ENCODE data around the gene UNC13A.

DNA sequence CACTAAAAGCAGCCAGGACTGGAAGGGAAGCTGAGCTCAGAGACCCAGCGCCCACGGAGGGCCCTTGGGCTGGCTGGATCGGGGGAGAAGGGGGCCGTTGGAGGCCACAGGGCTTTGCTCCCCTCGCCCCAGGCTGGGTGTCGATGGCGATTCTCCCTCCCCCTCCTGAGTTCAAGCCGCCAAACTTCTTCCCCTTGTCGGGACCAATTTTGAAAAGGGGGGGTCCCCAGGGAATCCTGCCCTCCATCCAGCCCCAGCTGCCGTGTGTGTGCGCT lies 71.5 kb downstream of the UNC13A start:
- TF ChIP-seq ZNF891 (CRISPR knock-in tag; IDR thresholded peaks at IDR 0.05) = no peak
- TF ChIP-seq FOXK1 (CRISPR knock-in tag; IDR thresholded peaks at IDR 0.05; ENCODE audit: borderline replicate concordance, low read depth) = no peak
- no peak for TF ChIP-seq DNMT1 (CRISPR knock-in tag; IDR thresholded peaks at IDR 0.05)
- TF ChIP-seq, protein P1, sequence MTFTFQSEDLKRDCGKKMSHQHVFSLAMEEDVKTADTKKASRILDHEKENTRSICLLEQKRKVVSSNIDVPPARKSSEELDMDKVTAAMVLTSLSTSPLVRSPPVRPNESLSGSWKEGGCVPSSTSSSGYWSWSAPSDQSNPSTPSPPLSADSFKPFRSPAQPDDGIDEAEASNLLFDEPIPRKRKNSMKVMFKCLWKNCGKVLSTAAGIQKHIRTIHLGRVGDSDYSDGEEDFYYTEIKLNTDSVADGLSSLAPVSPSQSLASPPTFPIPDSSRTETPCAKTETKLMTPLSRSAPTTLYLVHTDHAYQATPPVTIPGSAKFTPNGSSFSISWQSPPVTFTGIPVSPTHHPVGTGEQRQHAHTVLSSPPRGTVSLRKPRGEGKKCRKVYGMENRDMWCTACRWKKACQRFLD (CRISPR knock-in tag; IDR thresholded peaks at IDR 0.05; ENCODE audit: borderline replicate concordance) = no peak
- no peak for TF ChIP-seq POLR2A (IDR thresholded peaks at IDR 0.05; ENCODE audit: insufficient read depth in 1 of 2, low read depth in 2 of 2, low read length in 2 of 2)
- TF ChIP-seq, protein P2, sequence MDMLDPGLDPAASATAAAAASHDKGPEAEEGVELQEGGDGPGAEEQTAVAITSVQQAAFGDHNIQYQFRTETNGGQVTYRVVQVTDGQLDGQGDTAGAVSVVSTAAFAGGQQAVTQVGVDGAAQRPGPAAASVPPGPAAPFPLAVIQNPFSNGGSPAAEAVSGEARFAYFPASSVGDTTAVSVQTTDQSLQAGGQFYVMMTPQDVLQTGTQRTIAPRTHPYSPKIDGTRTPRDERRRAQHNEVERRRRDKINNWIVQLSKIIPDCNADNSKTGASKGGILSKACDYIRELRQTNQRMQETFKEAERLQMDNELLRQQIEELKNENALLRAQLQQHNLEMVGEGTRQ (IDR thresholded peaks at IDR 0.05; ENCODE audit: low read depth, low read length) = no peak
- TF ChIP-seq, protein P2 (CRISPR knock-in tag; IDR thresholded peaks at IDR 0.05; ENCODE audit: borderline replicate concordance) = no peak
- TF ChIP-seq, protein P3, sequence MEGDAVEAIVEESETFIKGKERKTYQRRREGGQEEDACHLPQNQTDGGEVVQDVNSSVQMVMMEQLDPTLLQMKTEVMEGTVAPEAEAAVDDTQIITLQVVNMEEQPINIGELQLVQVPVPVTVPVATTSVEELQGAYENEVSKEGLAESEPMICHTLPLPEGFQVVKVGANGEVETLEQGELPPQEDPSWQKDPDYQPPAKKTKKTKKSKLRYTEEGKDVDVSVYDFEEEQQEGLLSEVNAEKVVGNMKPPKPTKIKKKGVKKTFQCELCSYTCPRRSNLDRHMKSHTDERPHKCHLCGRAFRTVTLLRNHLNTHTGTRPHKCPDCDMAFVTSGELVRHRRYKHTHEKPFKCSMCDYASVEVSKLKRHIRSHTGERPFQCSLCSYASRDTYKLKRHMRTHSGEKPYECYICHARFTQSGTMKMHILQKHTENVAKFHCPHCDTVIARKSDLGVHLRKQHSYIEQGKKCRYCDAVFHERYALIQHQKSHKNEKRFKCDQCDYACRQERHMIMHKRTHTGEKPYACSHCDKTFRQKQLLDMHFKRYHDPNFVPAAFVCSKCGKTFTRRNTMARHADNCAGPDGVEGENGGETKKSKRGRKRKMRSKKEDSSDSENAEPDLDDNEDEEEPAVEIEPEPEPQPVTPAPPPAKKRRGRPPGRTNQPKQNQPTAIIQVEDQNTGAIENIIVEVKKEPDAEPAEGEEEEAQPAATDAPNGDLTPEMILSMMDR (CRISPR knock-in tag; IDR thresholded peaks at IDR 0.05) = no peak
- no peak for TF ChIP-seq RAD21 (CRISPR knock-in tag; IDR thresholded peaks at IDR 0.05)
- TF ChIP-seq ZNF746 (CRISPR knock-in tag; IDR thresholded peaks at IDR 0.05) = no peak
- TF ChIP-seq JUN (CRISPR knock-in tag; IDR thresholded peaks at IDR 0.05) = no peak
- no peak for TF ChIP-seq CAMTA2 (CRISPR knock-in tag; IDR thresholded peaks at IDR 0.05; ENCODE audit: borderline replicate concordance)

Measured in HepG2 (cell line).